ENCODE results near the gene NFATC1. TPM values are rescaled to one million over a fixed set of nuclear protein-coding genes. Genes with fewer than 3 reads are reported as not detected.

Gene NFATC1
- polyA plus RNA-seq, 2 of the 4 experiments (the other 2 are of a cell fraction), result 0.52 to 1.7 TPM

- 87% methylated on average over 34 of the region's 40 CpGs for WGBS (ENCODE audit: missing lambda C conversion rate)
- Histone ChIP-seq H3K27ac (no peak overlapping the region), H3K4me2 (no peak overlapping the region), H3K9me3 (no peaks in the 10 kb centered on the region), H3K4me1 (no peaks in the 10 kb centered on the region), H3K4me3 (no peak overlapping the region)
- ATAC-seq (peak; percentile 8 to 26; a peak in 3 of 6 replicates), FAIRE-seq (no peak), DNase-seq (ENCODE audit: low read depth in 1 of 2, low spot score in 1 of 2) (no peak)
- POLR2A ChIA-PET, result interaction anchor here (1.1 kb wide), 1 partner anchor 13 kb away, joined by 3 read pairs; no protein-coding TSS in a partner anchor
- TF ChIP-seq MAZ (IDR thresholded peaks at IDR 0.05; ENCODE audit: borderline replicate concordance, low read depth, low read length) (no peak), KDM1A (IDR thresholded peaks at IDR 0.05; ENCODE audit: low read depth) (no peak), CHD4 (IDR thresholded peaks at IDR 0.05; ENCODE audit: borderline replicate concordance) (no peak), PHF8 (IDR thresholded peaks at IDR 0.05; ENCODE audit: borderline replicate concordance, low read depth) (no peak), HOXA7 (CRISPR knock-in tag; IDR thresholded peaks at IDR 0.05) (no peak)
- TF ChIP-seq, protein P1, sequence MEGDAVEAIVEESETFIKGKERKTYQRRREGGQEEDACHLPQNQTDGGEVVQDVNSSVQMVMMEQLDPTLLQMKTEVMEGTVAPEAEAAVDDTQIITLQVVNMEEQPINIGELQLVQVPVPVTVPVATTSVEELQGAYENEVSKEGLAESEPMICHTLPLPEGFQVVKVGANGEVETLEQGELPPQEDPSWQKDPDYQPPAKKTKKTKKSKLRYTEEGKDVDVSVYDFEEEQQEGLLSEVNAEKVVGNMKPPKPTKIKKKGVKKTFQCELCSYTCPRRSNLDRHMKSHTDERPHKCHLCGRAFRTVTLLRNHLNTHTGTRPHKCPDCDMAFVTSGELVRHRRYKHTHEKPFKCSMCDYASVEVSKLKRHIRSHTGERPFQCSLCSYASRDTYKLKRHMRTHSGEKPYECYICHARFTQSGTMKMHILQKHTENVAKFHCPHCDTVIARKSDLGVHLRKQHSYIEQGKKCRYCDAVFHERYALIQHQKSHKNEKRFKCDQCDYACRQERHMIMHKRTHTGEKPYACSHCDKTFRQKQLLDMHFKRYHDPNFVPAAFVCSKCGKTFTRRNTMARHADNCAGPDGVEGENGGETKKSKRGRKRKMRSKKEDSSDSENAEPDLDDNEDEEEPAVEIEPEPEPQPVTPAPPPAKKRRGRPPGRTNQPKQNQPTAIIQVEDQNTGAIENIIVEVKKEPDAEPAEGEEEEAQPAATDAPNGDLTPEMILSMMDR (IDR thresholded peaks at IDR 0.05), result no peak
- TF ChIP-seq, protein P2, sequence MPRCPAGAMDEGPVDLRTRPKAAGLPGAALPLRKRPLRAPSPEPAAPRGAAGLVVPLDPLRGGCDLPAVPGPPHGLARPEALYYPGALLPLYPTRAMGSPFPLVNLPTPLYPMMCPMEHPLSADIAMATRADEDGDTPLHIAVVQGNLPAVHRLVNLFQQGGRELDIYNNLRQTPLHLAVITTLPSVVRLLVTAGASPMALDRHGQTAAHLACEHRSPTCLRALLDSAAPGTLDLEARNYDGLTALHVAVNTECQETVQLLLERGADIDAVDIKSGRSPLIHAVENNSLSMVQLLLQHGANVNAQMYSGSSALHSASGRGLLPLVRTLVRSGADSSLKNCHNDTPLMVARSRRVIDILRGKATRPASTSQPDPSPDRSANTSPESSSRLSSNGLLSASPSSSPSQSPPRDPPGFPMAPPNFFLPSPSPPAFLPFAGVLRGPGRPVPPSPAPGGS (IDR thresholded peaks at IDR 0.05), result no peak
- TF ChIP-seq, protein P3, sequence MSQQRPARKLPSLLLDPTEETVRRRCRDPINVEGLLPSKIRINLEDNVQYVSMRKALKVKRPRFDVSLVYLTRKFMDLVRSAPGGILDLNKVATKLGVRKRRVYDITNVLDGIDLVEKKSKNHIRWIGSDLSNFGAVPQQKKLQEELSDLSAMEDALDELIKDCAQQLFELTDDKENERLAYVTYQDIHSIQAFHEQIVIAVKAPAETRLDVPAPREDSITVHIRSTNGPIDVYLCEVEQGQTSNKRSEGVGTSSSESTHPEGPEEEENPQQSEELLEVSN (IDR thresholded peaks at IDR 0.05; ENCODE audit: borderline replicate concordance, low read depth), result no peak
- CTCF ChIA-PET, result interaction anchor here (0.9 to 11.7 kb wide), 24 partner anchors 9 to 644 kb away, joined by 3 to 144 read pairs (median 4); partner anchors contain the start of gene NFATC1
Observed at GRCh38 chr18:79379931-79380815, 15.6 kb upstream of the NFATC1 start.

DNA sequence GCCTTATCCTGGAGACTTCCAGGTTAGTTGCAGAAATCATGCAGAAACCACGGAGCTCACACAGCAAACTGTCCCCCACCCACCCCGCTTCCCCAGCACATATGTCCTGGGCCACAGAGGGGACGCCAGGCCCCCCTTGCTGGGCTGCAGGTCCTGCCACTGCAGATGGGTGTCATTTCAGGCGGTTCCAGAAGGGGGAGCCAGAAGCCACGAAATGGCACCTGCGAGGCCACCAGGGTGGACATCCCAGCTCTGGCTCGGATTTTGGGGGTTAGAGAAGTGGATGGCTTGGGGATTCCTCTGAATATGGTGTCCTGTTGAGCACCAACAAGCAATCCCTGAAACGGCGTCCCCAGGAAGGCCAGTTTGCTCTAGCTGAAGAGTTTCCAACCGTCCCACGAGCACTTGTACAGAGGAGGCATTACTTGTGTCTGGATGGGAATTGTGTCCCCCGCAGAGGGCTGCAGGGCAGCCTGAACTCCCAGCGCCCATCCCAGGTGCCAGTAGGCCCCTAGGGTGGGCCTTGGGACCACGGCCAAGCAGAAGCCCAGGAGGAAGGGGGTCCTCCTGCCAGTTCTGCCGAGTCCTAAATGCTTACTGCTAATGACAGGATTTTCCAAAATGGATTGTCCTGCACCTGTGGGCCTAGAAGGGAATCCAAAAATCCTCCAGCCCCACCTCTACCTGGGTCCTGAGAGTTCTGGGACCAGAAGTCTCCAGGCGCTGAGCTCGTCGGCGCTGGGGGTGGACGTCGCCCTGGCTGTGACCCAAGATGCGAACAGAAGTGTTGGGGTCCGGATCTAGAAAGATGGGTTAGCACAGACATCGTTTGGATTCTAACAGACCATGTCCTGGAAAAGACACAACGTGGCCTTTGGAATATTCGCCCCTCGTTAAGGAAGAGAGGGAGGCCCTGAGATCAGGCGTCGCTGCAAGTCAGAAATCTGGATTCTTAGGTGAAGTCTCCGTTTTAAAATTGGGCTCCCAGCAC is 14.6 kb upstream of the NFATC1 start:
- FAIRE-seq (no peak), ATAC-seq (peak; percentile 62 to 82; a peak in 3 of 6 replicates), DNase-seq (ENCODE audit: low read depth in 1 of 2, low spot score in 1 of 2) (peak; percentile 29 to 50)
- H3K4me3 ChIP-seq, result no peak overlapping the region
- no peak overlapping the region for H3K27ac ChIP-seq
- WGBS (ENCODE audit: missing lambda C conversion rate), result 48% methylated on average over 18 of the region's 30 CpGs
- POLR2A ChIA-PET, result interaction anchor here (1.1 kb wide), 1 partner anchor 12 kb away, joined by 3 read pairs; no protein-coding TSS in a partner anchor
- peak; percentile 66 for TF ChIP-seq SMC3 (IDR thresholded peaks at IDR 0.05)
- TF ChIP-seq RAD21 (conservative IDR thresholded peaks at IDR 0.05 in 1 of 2, IDR thresholded peaks at IDR 0.05 in 1 of 2), result peak; percentile 79 to 83
- TF ChIP-seq GATA3 (IDR thresholded peaks at IDR 0.05; ENCODE audit: borderline replicate concordance), result no peak
- TF ChIP-seq ESRRA (IDR thresholded peaks at IDR 0.05; ENCODE audit: borderline replicate concordance, low read length), result no peak
- TF ChIP-seq, protein P1 (IDR thresholded peaks at IDR 0.05), result peak; percentile 65
- H3K9me3 ChIP-seq, result no peaks in the 10 kb centered on the region
- no peaks in the 10 kb centered on the region for H3K4me1 ChIP-seq
- CTCF ChIA-PET, result interaction anchor here (0.6 to 11.7 kb wide), 20 partner anchors 8 to 644 kb away, joined by 3 to 144 read pairs (median 5); partner anchors contain the start of gene NFATC1
- no peak overlapping the region for H3K4me2 ChIP-seq
